GM19328 (cell line): Measurements from ENCODE around the gene ZNF658.
"Not testable (repeated sequence)": the region's sequence is repeated elsewhere in the genome, so short reads cannot be mapped to it uniquely, and the experiment has no call there.

ENCODE experiments used
- ATAC-seq: cut with Tn5 transposase; IDR thresholded peaks from one replicate; pipeline ENCODE4 v1.9.1; 2021; ENCODE audit warnings: mild to moderate bottlenecking, moderate library complexity; ENCODE audit not compliant: unreplicated experiment

ZNF658 gene

DNA sequence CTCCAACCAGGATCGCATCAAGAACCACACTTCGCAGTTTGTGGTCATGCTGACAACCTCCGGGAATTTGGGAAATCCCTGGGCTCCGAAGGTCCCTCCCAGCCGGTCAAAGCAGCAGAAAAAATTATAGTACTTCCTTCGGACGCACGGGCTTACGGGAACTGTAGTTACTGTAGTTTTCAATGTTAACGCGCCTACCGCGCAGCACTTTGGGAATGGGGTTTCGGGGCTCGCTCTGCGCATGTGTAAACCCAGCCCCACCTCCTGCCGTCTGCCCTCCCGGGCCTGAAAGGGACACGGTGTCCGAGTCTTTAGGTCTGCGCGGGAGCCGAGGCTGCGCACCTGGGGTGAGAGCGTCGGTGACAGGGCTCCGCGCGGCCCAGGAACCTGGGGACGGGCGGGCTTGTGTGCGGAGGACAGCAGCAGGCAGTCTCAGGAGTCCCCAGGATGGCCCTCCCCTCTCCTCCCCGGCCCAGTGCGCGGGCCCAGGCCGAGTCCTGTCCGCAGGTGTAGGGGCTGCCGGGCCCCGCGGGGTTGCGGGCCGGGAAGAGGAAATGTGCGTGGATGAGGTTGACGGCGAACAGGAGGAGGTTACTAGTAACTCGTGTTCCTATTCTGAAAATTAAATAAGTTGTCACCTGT, at the start of gene ZNF658:
TSS of gene ZNF658 (plus strand) at position 236 of the 642 bp plus-strand sequence. CDS start 2,837 bp downstream, outside the sequence.
- peak; percentile 98 for ATAC-seq

DNA sequence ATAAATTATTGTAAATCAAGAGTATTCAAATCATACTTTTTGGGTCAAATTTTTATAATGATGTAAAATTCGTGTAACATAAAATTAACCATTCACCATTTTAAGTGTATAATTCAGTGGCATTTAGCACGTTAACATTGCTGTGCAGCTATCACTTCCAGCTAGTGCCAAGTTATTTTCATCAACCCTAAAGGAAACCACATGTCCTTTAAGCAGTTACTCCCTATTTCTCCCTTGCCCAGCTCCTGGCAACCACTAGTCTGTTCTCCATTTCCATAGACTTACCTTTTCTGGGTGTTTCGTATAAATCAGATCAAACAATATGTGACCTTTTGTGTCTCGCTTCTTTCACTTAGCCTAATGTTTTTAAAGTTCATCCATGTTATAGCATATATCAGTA, 38.8 kb upstream of the ZNF658 start:
- ATAC-seq: not testable (repeated sequence)

GRCh38 chr9:66868660-66869059, 31.9 kb upstream of the ZNF658 start:
- not testable (repeated sequence) for ATAC-seq

- peak; percentile 67 for ATAC-seq
These were observed 19.9 kb upstream of the ZNF658 start for GRCh38 chr9:66880605-66881004.

- not testable (repeated sequence) for ATAC-seq
These were observed 18.7 kb upstream of the ZNF658 start for GRCh38 chr9:66881847-66882246.

- peak; percentile 88 for ATAC-seq
These were observed 10.2 kb upstream of the ZNF658 start for GRCh38 chr9:66890334-66890733.

- not testable (repeated sequence) for ATAC-seq
These were observed 616 bp downstream of the ZNF658 start for GRCh38 chr9:66901141-66901540.

DNA sequence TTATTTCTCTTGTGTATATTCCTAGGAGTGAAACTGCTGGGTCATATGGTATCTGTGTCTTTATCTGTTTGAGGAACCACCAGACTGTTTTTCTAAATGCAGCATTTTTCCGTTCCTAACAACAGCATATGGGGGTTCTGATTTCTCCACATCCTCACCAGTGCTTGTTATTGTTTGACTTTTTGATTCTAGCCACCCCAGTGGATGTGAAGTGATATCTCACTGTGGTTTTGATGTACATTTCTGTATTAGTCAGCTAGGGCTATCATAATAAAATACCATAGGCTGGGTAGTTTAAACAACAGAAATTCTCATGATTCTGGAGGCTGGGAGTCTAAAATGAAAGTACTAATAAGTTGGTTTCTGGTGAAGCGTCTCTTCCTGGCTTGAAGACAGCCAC, 9.0 kb downstream of the ZNF658 start:
- not testable (repeated sequence) for ATAC-seq

GRCh38 chr9:66920072-66920471, 19.5 kb downstream of the ZNF658 start:
- not testable (repeated sequence) for ATAC-seq

- not testable (repeated sequence) for ATAC-seq
These were observed 35.8 kb downstream of the ZNF658 start for GRCh38 chr9:66936194-66936870.

GRCh38 chr9:66937662-66938061, 37.1 kb downstream of the ZNF658 start:
- not testable (repeated sequence) for ATAC-seq

DNA sequence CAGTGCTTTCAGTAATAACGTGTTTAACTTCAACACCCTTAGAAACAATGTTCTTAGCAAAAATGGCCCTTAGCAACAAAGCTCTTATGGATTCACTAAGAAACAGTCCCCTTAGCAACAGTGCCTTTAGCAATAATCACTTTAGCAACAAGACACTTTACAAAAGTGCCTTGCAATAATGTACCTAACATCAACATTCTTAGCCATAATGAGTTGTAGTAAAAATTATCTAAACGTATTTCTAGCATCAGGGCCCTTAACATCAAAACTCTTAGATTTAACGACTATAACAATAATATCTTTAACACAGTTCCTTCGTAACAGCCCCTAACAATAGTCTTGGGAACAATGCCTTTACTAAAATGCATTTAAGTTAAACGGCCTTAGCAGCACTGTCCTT, 37.8 kb downstream of the ZNF658 start:
- ATAC-seq: not testable (repeated sequence)

GRCh38 chr9:66939878-66940830, 39.6 kb downstream of the ZNF658 start:
- ATAC-seq: not testable (repeated sequence)

DNA sequence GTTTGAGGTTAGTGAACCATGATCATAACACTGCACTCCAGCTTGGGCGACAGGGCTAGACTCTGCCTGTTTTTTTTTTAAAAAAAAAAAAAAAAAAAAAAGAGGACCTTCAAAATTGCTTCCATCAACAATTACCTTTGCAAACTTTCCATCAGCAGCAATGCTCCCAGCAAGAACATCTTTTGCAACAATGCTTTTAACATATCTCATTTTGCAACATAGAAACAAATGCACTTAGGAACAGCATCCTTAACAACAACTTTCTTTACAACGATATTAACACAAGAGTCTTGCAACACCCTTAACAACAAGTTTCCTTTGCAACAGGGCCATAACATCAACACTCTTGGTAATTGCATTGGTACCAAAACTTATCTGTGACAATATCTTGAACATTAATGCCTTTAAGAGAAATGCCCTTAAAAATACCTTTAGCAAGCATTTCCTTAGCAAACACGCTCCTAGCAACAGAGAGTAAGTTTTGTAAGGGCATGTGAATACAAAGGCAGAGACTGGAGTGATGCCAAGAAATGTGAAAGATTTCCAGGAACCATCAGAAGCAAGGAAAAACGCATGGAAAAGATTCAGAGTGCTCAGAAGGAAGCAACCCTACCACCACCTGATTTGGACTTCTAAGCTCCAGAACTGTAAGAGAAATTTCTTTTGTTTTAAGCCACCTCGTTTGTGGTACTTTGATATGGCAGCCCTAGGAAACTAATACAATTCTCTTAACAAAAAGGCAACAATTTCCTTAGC, 42.1 kb downstream of the ZNF658 start:
- not testable (repeated sequence) for ATAC-seq

- not testable (repeated sequence) for ATAC-seq
These were observed 52.1 kb downstream of the ZNF658 start for GRCh38 chr9:66952576-66952975.
